HUES6 (cell line): ENCODE data around the gene C22orf23.

Experiments
- H3K27ac ChIP-seq: 2 replicates; pipeline ENCODE4 v1.7.0; 2013; ENCODE audit warnings: low read depth, mild to moderate bottlenecking, low read length, inconsistent platforms
- H3K27me3 ChIP-seq: 2 replicates; pipeline ENCODE4 v1.6.1; 2013; ENCODE audit warnings: low read length; ENCODE audit not compliant: control insufficient read depth, insufficient read depth
- H3K36me3 ChIP-seq: 2 replicates; pipeline ENCODE4 v1.6.1; 2013; ENCODE audit warnings: low read length; ENCODE audit not compliant: control insufficient read depth, insufficient read depth
- H3K4me1 ChIP-seq: 2 replicates; pipeline ENCODE4 v1.6.1; 2013; ENCODE audit warnings: low read length; ENCODE audit not compliant: control insufficient read depth, insufficient read depth
- H3K4me3 ChIP-seq: 2 replicates; pipeline ENCODE4 v1.5.1; 2013; ENCODE audit warnings: low read depth, low read length
- H3K9ac ChIP-seq: one replicate; pipeline ENCODE4 v1.6.1; 2013; ENCODE audit warnings: mild to moderate bottlenecking, low read length
- H3K9me3 ChIP-seq: 2 replicates; pipeline ENCODE4 v1.6.1; 2013; ENCODE audit warnings: low read depth, low read length; ENCODE audit not compliant: control insufficient read depth, insufficient read depth

Gene C22orf23

DNA sequence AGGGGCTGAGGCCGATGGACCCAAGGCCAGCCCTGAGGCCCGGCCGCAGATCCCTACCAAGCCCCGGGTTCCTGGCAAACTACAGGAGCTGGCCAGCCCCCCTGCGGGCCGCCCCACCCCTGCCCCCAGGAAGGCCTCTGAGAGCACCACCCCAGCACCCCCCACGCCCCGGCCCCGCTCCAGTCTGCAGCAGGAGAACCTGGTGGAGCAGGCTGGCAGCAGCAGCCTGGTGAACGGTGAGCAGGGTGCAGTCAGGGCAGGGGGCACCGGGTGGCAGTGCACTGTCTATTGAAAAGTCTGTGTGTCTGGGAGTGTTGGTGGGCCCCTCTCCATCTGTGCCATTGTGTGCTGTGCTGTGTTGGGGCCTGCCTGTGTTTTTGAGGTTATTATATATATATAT, 31.2 kb downstream of the C22orf23 start:
- H3K27me3 ChIP-seq: no peaks in the 10 kb centered on the region
- no peak overlapping the region for H3K27ac ChIP-seq
- H3K4me3 ChIP-seq: no peak overlapping the region
- no peaks in the 10 kb centered on the region for H3K4me1 ChIP-seq
- peaks cover 78% of the 10 kb centered on the region for H3K36me3 ChIP-seq
- no peak overlapping the region for H3K9ac ChIP-seq
- H3K9me3 ChIP-seq: no peaks in the 10 kb centered on the region

GRCh38 chr22:37920126-37920525, 33.3 kb downstream of the C22orf23 start:
- Histone ChIP-seq H3K36me3 (peaks cover 78% of the 10 kb centered on the region), H3K4me3 (no peak overlapping the region), H3K27me3 (no peaks in the 10 kb centered on the region), H3K4me1 (no peaks in the 10 kb centered on the region), H3K27ac (no peak overlapping the region), H3K9me3 (no peaks in the 10 kb centered on the region), H3K9ac (no peak overlapping the region)

DNA sequence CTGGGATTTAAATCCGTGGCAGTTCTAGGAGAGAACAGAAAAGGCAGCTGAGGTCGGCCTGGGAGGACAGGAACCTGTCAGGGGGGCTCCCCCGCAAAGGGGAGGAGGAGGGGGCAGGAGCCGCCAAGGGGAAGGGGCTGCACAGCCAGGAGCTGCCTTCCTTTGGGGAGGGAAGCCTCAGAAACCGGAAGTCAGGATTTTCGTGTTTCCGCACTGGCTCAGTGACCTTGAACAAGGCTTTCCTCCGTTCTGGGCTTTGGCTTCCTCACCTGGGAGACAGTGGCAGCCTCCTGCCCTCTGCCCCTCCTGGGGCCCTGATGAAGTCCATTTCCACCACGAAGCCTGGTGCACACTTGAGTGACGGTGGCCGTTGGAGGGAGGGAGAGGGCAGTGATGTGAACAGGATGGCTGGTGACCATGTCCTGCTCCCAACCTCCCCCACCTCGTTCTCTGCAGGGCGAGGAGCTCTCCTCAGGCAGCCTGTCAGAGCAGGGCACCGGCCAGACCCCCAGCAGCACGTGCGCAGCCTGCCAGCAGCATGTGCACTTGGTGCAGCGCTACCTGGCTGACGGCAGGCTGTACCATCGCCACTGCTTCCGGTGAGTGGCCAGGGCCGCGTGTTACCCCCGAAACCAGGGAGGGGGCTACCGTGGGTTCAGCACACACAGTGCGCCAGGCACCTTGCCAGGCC, 34.7 kb downstream of the C22orf23 start:
- Histone ChIP-seq H3K4me1 (no peaks in the 10 kb centered on the region), H3K36me3 (peaks cover 68% of the 10 kb centered on the region), H3K9ac (no peak overlapping the region), H3K9me3 (no peaks in the 10 kb centered on the region), H3K27ac (no peak overlapping the region), H3K4me3 (no peak overlapping the region), H3K27me3 (no peaks in the 10 kb centered on the region)

DNA sequence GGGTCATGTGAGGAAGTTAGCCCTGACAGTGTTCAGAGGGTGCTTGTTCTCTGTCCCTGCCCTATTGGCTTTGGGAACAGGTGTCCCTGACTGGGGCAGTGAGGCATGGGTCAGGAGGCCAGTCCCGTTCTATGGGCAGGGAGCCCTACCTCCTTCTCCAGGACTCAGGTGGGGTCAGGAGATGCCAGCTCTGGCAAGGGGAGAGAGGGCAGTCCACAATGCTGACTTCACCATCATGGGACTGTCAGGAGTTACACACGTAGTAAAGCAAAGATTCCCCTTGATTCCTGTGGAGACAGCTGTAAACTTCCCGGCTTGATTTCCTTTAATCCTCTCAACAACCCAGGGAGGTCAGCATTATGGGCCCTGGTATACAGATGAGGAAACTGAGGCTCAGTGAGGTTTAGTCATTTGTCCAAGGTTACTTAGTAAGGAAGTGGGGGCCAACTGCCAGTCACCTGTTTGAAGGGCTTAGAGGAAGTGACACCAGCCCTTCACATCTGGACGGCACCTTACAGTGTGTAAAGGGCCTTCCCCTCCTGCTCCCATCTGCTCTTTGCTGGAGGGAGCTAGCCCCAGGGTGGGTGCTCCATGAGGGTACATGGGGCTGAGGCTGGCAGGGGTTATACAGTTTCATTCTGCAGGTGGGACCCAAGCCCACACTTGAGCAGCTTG, 35.4 kb downstream of the C22orf23 start:
- peaks cover 69% of the 10 kb centered on the region for H3K36me3 ChIP-seq
- no peak overlapping the region for H3K4me3 ChIP-seq
- H3K27me3 ChIP-seq: no peaks in the 10 kb centered on the region
- no peaks in the 10 kb centered on the region for H3K9me3 ChIP-seq
- no peak overlapping the region for H3K27ac ChIP-seq
- H3K4me1 ChIP-seq: no peaks in the 10 kb centered on the region
- no peak overlapping the region for H3K9ac ChIP-seq

- Histone ChIP-seq H3K27ac (no peak overlapping the region), H3K27me3 (no peaks in the 10 kb centered on the region), H3K4me3 (no peak overlapping the region), H3K4me1 (peaks cover 11% of the 10 kb centered on the region), H3K9me3 (no peaks in the 10 kb centered on the region), H3K9ac (no peak overlapping the region), H3K36me3 (peaks cover 73% of the 10 kb centered on the region)
These were observed 37.1 kb downstream of the C22orf23 start for GRCh38 chr22:37916311-37916710.

DNA sequence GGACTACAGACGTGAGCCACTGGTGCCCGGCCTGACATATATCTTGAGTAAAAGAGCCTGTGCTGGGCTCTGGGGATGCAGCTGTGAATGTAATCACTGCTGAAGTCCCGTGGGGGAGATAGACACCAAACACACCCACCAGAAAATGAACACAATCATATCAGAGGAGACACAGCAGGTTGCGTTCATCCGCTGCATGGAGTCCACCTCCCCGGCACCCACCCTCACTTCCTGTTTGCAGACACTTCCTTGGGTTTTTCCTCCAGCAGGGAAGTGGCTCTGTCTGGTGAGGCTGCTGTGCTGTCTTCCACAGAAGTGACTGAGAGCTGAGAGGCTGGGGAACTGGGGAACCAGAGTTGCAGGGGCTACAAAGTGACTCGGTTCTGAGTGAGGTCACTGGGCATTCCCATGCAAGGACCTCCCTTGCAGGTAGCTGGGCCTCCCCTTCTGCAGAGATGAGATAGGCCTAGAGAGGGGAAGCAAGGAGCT, 40.1 kb downstream of the C22orf23 start:
- Histone ChIP-seq H3K9me3 (no peaks in the 10 kb centered on the region), H3K27ac (0 out of 2 replicates have a peak overlapping the region, but pooled peaks have one; percentile 23), H3K9ac (no peak overlapping the region), H3K36me3 (peaks cover 53% of the 10 kb centered on the region), H3K4me1 (peaks cover 29% of the 10 kb centered on the region), H3K27me3 (no peaks in the 10 kb centered on the region), H3K4me3 (no peak overlapping the region)

DNA sequence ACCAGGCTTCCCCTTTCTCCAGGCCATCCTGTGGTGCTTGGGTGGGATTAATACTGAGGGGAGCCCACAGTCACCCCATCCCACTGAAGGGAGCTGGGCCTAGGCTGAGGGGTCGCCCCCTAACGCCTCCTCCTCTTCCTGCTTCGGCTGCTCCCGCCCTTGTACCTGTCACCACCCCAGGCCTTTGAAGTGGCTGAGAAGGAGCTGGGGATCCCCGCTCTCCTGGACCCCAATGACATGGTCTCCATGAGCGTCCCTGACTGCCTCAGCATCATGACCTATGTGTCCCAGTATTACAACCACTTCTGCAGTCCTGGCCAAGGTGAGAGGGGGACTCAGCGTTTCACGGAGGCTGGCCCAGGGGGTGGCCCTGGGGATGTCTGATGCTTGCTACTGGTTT, 41.2 kb downstream of the C22orf23 start:
- Histone ChIP-seq H3K9me3 (no peaks in the 10 kb centered on the region), H3K4me3 (no peak overlapping the region), H3K27ac (0 out of 2 replicates have a peak overlapping the region, but pooled peaks have one; percentile 29), H3K4me1 (peaks cover 35% of the 10 kb centered on the region), H3K27me3 (no peaks in the 10 kb centered on the region), H3K9ac (no peak overlapping the region), H3K36me3 (peaks cover 42% of the 10 kb centered on the region)

- no peaks in the 10 kb centered on the region for H3K9me3 ChIP-seq
- H3K36me3 ChIP-seq: peaks cover 37% of the 10 kb centered on the region
- H3K4me3 ChIP-seq: no peak overlapping the region
- H3K9ac ChIP-seq: no peak overlapping the region
- H3K4me1 ChIP-seq: peaks cover 40% of the 10 kb centered on the region
- peak overlapping the region; percentile 29; the same call in 1 of the 2 replicates for H3K27ac ChIP-seq
- H3K27me3 ChIP-seq: no peaks in the 10 kb centered on the region
These were observed 41.7 kb downstream of the C22orf23 start for GRCh38 chr22:37911697-37912096.

- Histone ChIP-seq H3K4me1 (peaks cover 40% of the 10 kb centered on the region), H3K36me3 (peaks cover 31% of the 10 kb centered on the region), H3K9ac (peak overlapping the region; percentile 57), H3K27me3 (no peaks in the 10 kb centered on the region), H3K27ac (peak overlapping the region; percentile 74; the same call in 1 of the 2 replicates), H3K9me3 (no peaks in the 10 kb centered on the region), H3K4me3 (no peak overlapping the region)
These were observed 42.3 kb downstream of the C22orf23 start for GRCh38 chr22:37910890-37911672.

- peaks cover 19% of the 10 kb centered on the region for H3K36me3 ChIP-seq
- no peaks in the 10 kb centered on the region for H3K9me3 ChIP-seq
- H3K4me3 ChIP-seq: no peak overlapping the region
- no peak overlapping the region for H3K27ac ChIP-seq
- no peaks in the 10 kb centered on the region for H3K27me3 ChIP-seq
- H3K9ac ChIP-seq: no peak overlapping the region
- peaks cover 50% of the 10 kb centered on the region for H3K4me1 ChIP-seq
These were observed 43.6 kb downstream of the C22orf23 start for GRCh38 chr22:37909766-37910165.
